K562 (cell line): Measurements from ENCODE around the gene BCL3. TPM values are rescaled to one million over a fixed set of nuclear protein-coding genes. Genes with fewer than 3 reads are reported as not detected.

Source experiments
- ATAC-seq: fragments of 200-7000 bp; cut with Tn5 transposase; 3 replicates; pipeline ENCODE4 v1.9.1; 2020; ENCODE audit warnings: moderate library complexity
- BruUV-seq: library from RNA; stranded (reverse); fragments of 400-500 nt; replicated peaks from 2 replicates; lab custom pipeline; 2021; lab: Mats Ljungman, UMichigan
- CTCF ChIA-PET: fragments of 300-600 bp; formaldehyde crosslinking; extraction: SDS; loops from one replicate; lab custom pipeline; 2021; ENCODE audit warnings: low intra/inter-chr PET ratio; lab: Yijun Ruan, JAX
- POLR2A ChIA-PET: fragments of 300-600, 350-650 bp; sonication (Branson Sonifier 250); formaldehyde crosslinking; extraction: SDS; loops from one replicate; lab custom pipeline; 2021; ENCODE audit warnings: antibody characterized with exemption, inconsistent platforms; lab: Yijun Ruan, JAX
- DNase-seq, 4 experiments: peaks; one replicate each; pipeline versions ENCODE4 v3.0.0 to v3.0.0-alpha.2; 2011 to 2018; ENCODE audit warnings: low spot score in 3 of 4, mixed read lengths in 3 of 4; ENCODE audit errors: extremely low read depth in 1 of 4
- FAIRE-seq: peaks from 2 replicates; lab custom pipeline; 2011; peaks lifted over from hg19 to GRCh38; lab: Jason Lieb, UNC
- H2AFZ ChIP-seq: 2 replicates; pipeline ENCODE4 v1.6.0; 2011; ENCODE audit warnings: low read depth, low read length, control low read depth, inconsistent platforms
- H3K27ac ChIP-seq: fragments of 200-600 bp; 3 replicates; pipeline ENCODE4 v1.8.0; 2011; ENCODE audit warnings: low read depth, mild to moderate bottlenecking, control low read depth, inconsistent platforms, low read length, moderate library complexity, mixed read lengths; ENCODE audit errors: extremely low read depth
- H3K27me3 ChIP-seq, 2 experiments: fragments of 300-600 bp in 1 of 2; 2 replicates in 1 of 2; 3 replicates in 1 of 2; pipeline versions ENCODE4 v1.6.0 to v1.8.0; 2011; ENCODE audit warnings: inconsistent platforms in 2 of 2, low read length in 2 of 2, mild to moderate bottlenecking in 1 of 2, mixed read lengths in 1 of 2, moderate library complexity in 1 of 2; ENCODE audit not compliant: control insufficient read depth in 2 of 2, insufficient read depth in 2 of 2
- H3K36me3 ChIP-seq: fragments of 300-600 bp; 3 replicates; pipeline ENCODE4 v1.8.0; 2011; ENCODE audit warnings: mild to moderate bottlenecking, low read length, inconsistent platforms; ENCODE audit not compliant: control insufficient read depth, insufficient read depth
- H3K4me1 ChIP-seq, 2 experiments: fragments of 200-600 bp in 1 of 2; replicated peaks in 1 of 2; 2 replicates in 1 of 2; 3 replicates in 1 of 2; pipeline versions ENCODE4 v1.5.1 to v1.8.0; 2011; ENCODE audit warnings: inconsistent platforms in 2 of 2, low read length in 2 of 2, mild to moderate bottlenecking in 1 of 2, mixed read lengths in 1 of 2, moderate library complexity in 1 of 2; ENCODE audit not compliant: control insufficient read depth in 2 of 2, insufficient read depth in 2 of 2
- H3K4me2 ChIP-seq: 2 replicates; pipeline ENCODE4 v1.6.1; 2011; ENCODE audit warnings: low read length, control low read depth, inconsistent platforms, mixed read lengths; ENCODE audit not compliant: insufficient read depth
- H3K4me3 ChIP-seq: fragments of 200-600 bp; sonication (generic), shearing (Covaris generic); 2 replicates; pipeline ENCODE4 v1.5.1; 2016; ENCODE audit warnings: control low read depth, inconsistent platforms
- H3K79me2 ChIP-seq: fragments of 200-600 bp; 3 replicates; pipeline ENCODE4 v1.8.0; 2011; ENCODE audit warnings: low read length, inconsistent platforms; ENCODE audit not compliant: control insufficient read depth, insufficient read depth
- H3K9ac ChIP-seq, 2 experiments: 2 replicates each; pipeline versions ENCODE4 v1.6.0 to v1.6.1; 2011; ENCODE audit warnings: low read depth in 2 of 2, low read length in 2 of 2, control low read depth in 1 of 2, inconsistent platforms in 1 of 2, mild to moderate bottlenecking in 1 of 2, mixed read lengths in 1 of 2; ENCODE audit not compliant: insufficient read depth in 1 of 2
- H3K9me1 ChIP-seq: one replicate; pipeline ENCODE4 v1.6.0; 2011; ENCODE audit warnings: inconsistent platforms, mild to moderate bottlenecking, low read length, moderate library complexity; ENCODE audit not compliant: control insufficient read depth, insufficient read depth
- H3K9me3 ChIP-seq: replicated peaks from 2 replicates; pipeline ENCODE4 v1.5.1; 2011; ENCODE audit warnings: low read depth, low read length, inconsistent platforms; ENCODE audit not compliant: control insufficient read depth, insufficient read depth
- H4K20me1 ChIP-seq: replicated peaks from 2 replicates; pipeline ENCODE4 v1.6.1; 2011; ENCODE audit warnings: low read length, inconsistent platforms, mixed read lengths; ENCODE audit not compliant: control insufficient read depth, insufficient read depth
- ADNP ChIP-seq: fragments of 200-800 bp; sonication (Bioruptor generic); IDR thresholded peaks from 2 replicates; pipeline ENCODE4 v1.6.1; 2016; ENCODE audit warnings: missing genetic modification characterization, missing compliant biosample characterization
- MAZ ChIP-seq, 2 experiments: fragments of 450-650 bp in 1 of 2; sonication (generic) in 1 of 2; formaldehyde crosslinking; IDR thresholded peaks in 1 of 2; conservative IDR thresholded peaks in 1 of 2; 2 replicates each; pipeline versions ENCODE4 v1.4.0 to v1.5.0; 2020; ENCODE audit warnings: mild to moderate bottlenecking in 1 of 2, missing genetic modification reagents in 1 of 2
- POU5F1 ChIP-seq: fragments of 150-350 bp; IDR thresholded peaks from 2 replicates; pipeline ENCODE4 v1.6.1; 2014; ENCODE audit warnings: borderline replicate concordance, low read length, low read depth, mild to moderate bottlenecking; ENCODE audit not compliant: partially characterized antibody
- PPARD ChIP-seq: fragments of 250-450 bp; sonication (Bioruptor Pico); IDR thresholded peaks from 2 replicates; pipeline ENCODE4 v1.8.0; 2022; ENCODE audit warnings: inconsistent platforms, mild to moderate bottlenecking, moderate library complexity
- RBM25 ChIP-seq: fragments of 200-400 bp; formaldehyde crosslinking; IDR thresholded peaks from 2 replicates; pipeline ENCODE4 v1.6.1; 2018; ENCODE audit warnings: low read length, low read depth, moderate library complexity; ENCODE audit not compliant: severe bottlenecking
- WGBS: fragments of 100-300 bp; shearing (Covaris generic); methylation state at CpG from one replicate; pipeline ENCODE4 v1.1.6; 2016; ENCODE audit warnings: low coverage, mixed read lengths; ENCODE audit not compliant: insufficient coverage; ENCODE audit errors: missing lambda C conversion rate; 5-methylcytosine and 5-hydroxymethylcytosine counted together
- in situ Hi-C: fragments of 300-500 bp; cut with MboI; formaldehyde crosslinking; loops from 4 replicates; pipeline ENCODE4 v1.15.0; 2018; ENCODE audit warnings: inconsistent platforms, mixed read lengths
- intact Hi-C: fragments of 100-400 bp; cut with micrococcal nuclease; formaldehyde crosslinking; loops from 2 replicates; pipeline ENCODE4 v1.14.2; 2022
- polyA plus RNA-seq, 8 experiments: library from polyadenylated mRNA; depleted of rRNA in 4 of 8; stranded (reverse) in 5 of 8; unstranded in 3 of 8; fragments of >200 nt; fragmentation: Nextera tagmentation in 2 of 8; fragmentation: Illumina TruSeq in 1 of 8; extraction: Ambion mirVana in 2 of 8; extraction: Trizol in 1 of 8; gene quantifications; 2 replicates each; pipeline versions ENCODE4 v1.2.1 to v1.2.3, GENCODE V29; 2011 to 2014; ENCODE audit warnings: inconsistent platforms in 1 of 8, missing spikeins in 1 of 8
- total RNA-seq, 7 experiments: library from RNA; depleted of rRNA in 6 of 7; stranded (reverse); fragments of >200 nt in 6 of 7; fragmentation: Illumina TruSeq in 2 of 7; extraction: Trizol in 2 of 7; gene quantifications; 2 replicates each; pipeline versions ENCODE4 v1.2.1 to v1.2.3, GENCODE V29; 2011 to 2021; ENCODE audit warnings: low replicate concordance in 1 of 7
- TF ChIP-seq, protein P1 (sequence below): fragments of 250-450 bp; sonication (Bioruptor Pico); IDR thresholded peaks from 2 replicates; pipeline ENCODE4 v1.5.0; 2020; ENCODE audit warnings: mild to moderate bottlenecking, borderline replicate concordance
- TF ChIP-seq, protein P2 (sequence below): IDR thresholded peaks from 3 replicates; pipeline ENCODE4 v1.6.1; 2011; ENCODE audit warnings: borderline replicate concordance, mild to moderate bottlenecking; ENCODE audit not compliant: insufficient read length, insufficient read depth

BCL3 gene
- total and polyA plus RNA-seq, 9 of the 15 experiments (the other 6 are each of a cell fraction or from before 2014, with no cell fraction given): 0.03 to 2.4 (median 0.50) TPM; not detected in 1

DNA sequence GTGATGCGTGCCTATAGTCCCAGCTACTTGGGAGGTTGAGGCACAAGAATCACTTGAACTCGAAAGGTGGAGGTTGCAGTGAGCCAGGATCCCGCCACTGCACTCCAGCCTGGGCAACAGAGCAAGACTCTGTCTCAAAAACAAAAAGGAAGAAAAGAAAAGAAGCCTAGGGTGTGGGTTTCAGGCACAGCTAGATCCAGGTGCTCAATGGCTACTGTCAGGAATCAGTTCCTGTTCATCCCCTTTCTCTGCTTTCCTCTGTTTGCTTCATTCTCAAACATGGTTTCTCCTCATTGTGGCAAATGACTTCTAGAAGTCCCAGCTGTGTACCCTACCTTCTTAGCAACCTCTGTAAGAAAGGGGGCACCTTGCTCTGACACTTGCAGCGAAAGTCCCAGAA lies 35.0 kb downstream of the BCL3 start:
- no peak for FAIRE-seq
- peaks cover 0 to 4% of the 10 kb centered on the region in 2 experiments; a peak in 2 of 5 replicates for H3K4me1 ChIP-seq
- H3K27me3 ChIP-seq: no peaks in the 10 kb centered on the region
- no peaks in the 10 kb centered on the region for H4K20me1 ChIP-seq
- no peak overlapping the region for H3K4me3 ChIP-seq
- in situ Hi-C loops: no loop called here
- H3K9ac ChIP-seq: no peak overlapping the region
- WGBS: 27% methylated on average over 3 of the region's 4 CpGs
- H3K4me2 ChIP-seq: no peak overlapping the region
- no peak for DNase-seq
- ATAC-seq: no peak
- H3K9me1 ChIP-seq: no peaks in the 10 kb centered on the region
- H3K9me3 ChIP-seq: no peaks in the 10 kb centered on the region
- no peaks in the 10 kb centered on the region for H3K79me2 ChIP-seq
- intact Hi-C loops: no loop called here
- no peak overlapping the region for H2AFZ ChIP-seq
- POLR2A ChIA-PET: no interaction called here
- no TSS peak for BruUV-seq
- TF ChIP-seq POU5F1 (no peak), ADNP (tag) (0 out of 2 replicates have a peak, but pooled peaks have one; percentile 16), MAZ (CRISPR knock-in tag; conservative IDR thresholded peaks at IDR 0.05 in 1 of 2, IDR thresholded peaks at IDR 0.05 in 1 of 2) (no peak), RBM25 (peak; percentile 42), PPARD (CRISPR knock-in tag) (no peak)
- TF ChIP-seq, protein P1, sequence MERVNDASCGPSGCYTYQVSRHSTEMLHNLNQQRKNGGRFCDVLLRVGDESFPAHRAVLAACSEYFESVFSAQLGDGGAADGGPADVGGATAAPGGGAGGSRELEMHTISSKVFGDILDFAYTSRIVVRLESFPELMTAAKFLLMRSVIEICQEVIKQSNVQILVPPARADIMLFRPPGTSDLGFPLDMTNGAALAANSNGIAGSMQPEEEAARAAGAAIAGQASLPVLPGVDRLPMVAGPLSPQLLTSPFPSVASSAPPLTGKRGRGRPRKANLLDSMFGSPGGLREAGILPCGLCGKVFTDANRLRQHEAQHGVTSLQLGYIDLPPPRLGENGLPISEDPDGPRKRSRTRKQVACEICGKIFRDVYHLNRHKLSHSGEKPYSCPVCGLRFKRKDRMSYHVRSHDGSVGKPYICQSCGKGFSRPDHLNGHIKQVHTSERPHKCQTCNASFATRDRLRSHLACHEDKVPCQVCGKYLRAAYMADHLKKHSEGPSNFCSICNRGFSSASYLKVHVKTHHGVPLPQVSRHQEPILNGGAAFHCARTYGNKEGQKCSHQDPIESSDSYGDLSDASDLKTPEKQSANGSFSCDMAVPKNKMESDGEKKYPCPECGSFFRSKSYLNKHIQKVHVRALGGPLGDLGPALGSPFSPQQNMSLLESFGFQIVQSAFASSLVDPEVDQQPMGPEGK (CRISPR knock-in tag): no peak
- TF ChIP-seq, protein P2, sequence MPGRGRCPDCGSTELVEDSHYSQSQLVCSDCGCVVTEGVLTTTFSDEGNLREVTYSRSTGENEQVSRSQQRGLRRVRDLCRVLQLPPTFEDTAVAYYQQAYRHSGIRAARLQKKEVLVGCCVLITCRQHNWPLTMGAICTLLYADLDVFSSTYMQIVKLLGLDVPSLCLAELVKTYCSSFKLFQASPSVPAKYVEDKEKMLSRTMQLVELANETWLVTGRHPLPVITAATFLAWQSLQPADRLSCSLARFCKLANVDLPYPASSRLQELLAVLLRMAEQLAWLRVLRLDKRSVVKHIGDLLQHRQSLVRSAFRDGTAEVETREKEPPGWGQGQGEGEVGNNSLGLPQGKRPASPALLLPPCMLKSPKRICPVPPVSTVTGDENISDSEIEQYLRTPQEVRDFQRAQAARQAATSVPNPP: no peak
- TF ChIP-seq, all 486 proteins: peak for 2
- no peak overlapping the region for H3K27ac ChIP-seq
- no peaks in the 10 kb centered on the region for H3K36me3 ChIP-seq
- CTCF ChIA-PET: interaction anchor here (0.6 to 1.7 kb wide), 2 partner anchors 61 to 202 kb away, joined by 3 to 19 read pairs; partner anchors contain the start of gene NECTIN2
